HepG2 (cell line): ENCODE data around the gene SERTAD1. TPM values are rescaled to one million over a fixed set of nuclear protein-coding genes. Genes with fewer than 3 reads are reported as not detected.
A peak's percentile ranks its signal among the peaks of the same experiment; 100 is the strongest.

Experiments used
- HDAC6 ChIP-seq: fragments of 200-600 bp; sonication (generic); IDR thresholded peaks from 2 replicates; pipeline ENCODE4 v1.7.0; 2017; ENCODE audit warnings: mild to moderate bottlenecking, antibody characterized with exemption, low read length, low read depth
- NFKBIZ ChIP-seq: IDR thresholded peaks from 2 replicates; pipeline ENCODE4 v1.6.1; 2018; ENCODE audit warnings: missing genetic modification reagents, missing compliant biosample characterization
- ZNF230 ChIP-seq: sonication (generic); formaldehyde crosslinking; IDR thresholded peaks from 2 replicates; pipeline ENCODE4 v1.4.0; 2020; ENCODE audit warnings: mild to moderate bottlenecking, missing genetic modification reagents
- ZNF792 ChIP-seq: IDR thresholded peaks from 2 replicates; pipeline ENCODE4 v1.6.1; 2016
- polyA plus RNA-seq, 8 experiments: library from polyadenylated mRNA; depleted of rRNA in 3 of 8; stranded (reverse) in 7 of 8; unstranded in 1 of 8; fragments of >200 nt; fragmentation: Illumina TruSeq in 4 of 8; extraction: Trizol in 4 of 8; gene quantifications; 2 replicates each; pipeline versions ENCODE4 v1.2.1 to v1.2.3, GENCODE V29; 2011 to 2016; ENCODE audit warnings: low read depth in 4 of 8, missing spikeins in 1 of 8, mixed read lengths in 1 of 8; ENCODE audit not compliant: insufficient read depth in 1 of 8
- total RNA-seq, 5 experiments: library from RNA; depleted of rRNA; stranded (reverse); fragments of >200 nt; fragmentation: Illumina TruSeq; extraction: Trizol; gene quantifications; 2 replicates each; pipeline ENCODE4 v1.2.3, GENCODE V29; 2016; ENCODE audit warnings: low read depth in 1 of 5
- TF ChIP-seq, protein P1 (sequence below): IDR thresholded peaks from 2 replicates; pipeline ENCODE4 v1.6.1; 2016; ENCODE audit warnings: low read depth, borderline replicate concordance
- TF ChIP-seq, protein P2 (sequence below): sonication (generic); formaldehyde crosslinking; IDR thresholded peaks from 2 replicates; pipeline ENCODE4; 2020; ENCODE audit warnings: missing genetic modification reagents, mild to moderate bottlenecking, borderline replicate concordance
- TF ChIP-seq, protein P3 (sequence below): sonication (generic); formaldehyde crosslinking; IDR thresholded peaks from 2 replicates; pipeline ENCODE4 v1.4.0; 2020; ENCODE audit warnings: missing genetic modification reagents
- TF ChIP-seq, protein P4 (sequence below): sonication (generic); formaldehyde crosslinking; IDR thresholded peaks from 2 replicates; pipeline ENCODE4 v1.9.0; 2021; ENCODE audit warnings: missing genetic modification reagents, mild to moderate bottlenecking, borderline replicate concordance
- TF ChIP-seq, protein P5 (sequence below): sonication (generic); formaldehyde crosslinking; IDR thresholded peaks from 2 replicates; pipeline ENCODE4 v1.9.0; 2022; ENCODE audit warnings: missing genetic modification reagents, mild to moderate bottlenecking, borderline replicate concordance
- TF ChIP-seq, protein P6 (sequence below): sonication (generic); formaldehyde crosslinking; IDR thresholded peaks from 2 replicates; pipeline ENCODE4 v1.4.0; 2020; ENCODE audit warnings: missing genetic modification reagents, borderline replicate concordance
- TF ChIP-seq, protein P7 (sequence below): sonication (generic); formaldehyde crosslinking; IDR thresholded peaks from 2 replicates; pipeline ENCODE4 v1.4.0; 2020; ENCODE audit warnings: missing genetic modification reagents

The SERTAD1 gene
- total and polyA plus RNA-seq, 2 of the 13 experiments (the other 11 are each of a cell fraction or from before 2014, with no cell fraction given) = 4.3 to 4.5 TPM

DNA sequence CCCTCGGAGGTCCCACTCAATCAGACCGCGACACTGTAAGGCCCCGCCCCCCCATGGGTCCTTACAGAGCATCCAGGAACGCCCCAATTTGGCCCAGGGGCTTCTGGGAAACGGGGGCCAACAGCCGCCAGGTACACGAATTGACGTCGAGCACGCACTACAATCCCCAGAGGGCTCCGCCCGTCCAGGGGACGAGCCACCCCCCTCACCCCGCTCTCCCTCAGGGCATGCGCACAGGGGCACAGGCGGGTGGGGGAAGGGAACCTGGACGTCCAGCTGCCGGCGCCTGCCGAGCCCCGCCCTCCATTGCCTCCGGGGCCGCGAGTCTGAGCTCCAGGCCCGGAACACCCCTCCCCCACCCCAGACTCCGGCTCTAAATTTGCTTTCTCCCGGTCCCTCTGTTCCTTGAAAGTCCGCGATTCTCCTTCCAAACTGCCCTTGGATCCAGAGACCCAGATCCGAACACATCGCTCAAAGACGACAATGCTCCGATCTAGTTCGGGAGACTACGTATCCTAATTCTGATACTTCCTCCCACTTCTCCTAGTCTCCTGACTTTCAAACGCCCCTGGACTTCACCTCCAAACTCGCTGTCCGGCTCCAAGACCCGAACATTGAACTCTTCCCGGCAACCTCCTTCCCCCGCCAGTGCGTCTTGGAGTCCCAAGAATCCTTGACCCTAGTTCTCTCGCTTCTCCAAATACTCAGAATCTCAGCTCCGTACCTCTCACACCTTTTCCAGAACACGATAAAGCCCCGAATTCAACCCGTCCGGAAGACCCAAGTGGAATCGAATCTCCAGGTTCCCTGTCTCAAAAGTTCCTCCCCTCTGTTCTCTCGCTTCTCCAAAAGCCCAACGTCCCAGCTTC, 17.6 kb upstream of the SERTAD1 start (continued):
- TF ChIP-seq HDAC6 = no peak
- 0 out of 2 replicates have a peak, but pooled peaks have one; percentile 37 for TF ChIP-seq ZNF792
- TF ChIP-seq, protein P1, sequence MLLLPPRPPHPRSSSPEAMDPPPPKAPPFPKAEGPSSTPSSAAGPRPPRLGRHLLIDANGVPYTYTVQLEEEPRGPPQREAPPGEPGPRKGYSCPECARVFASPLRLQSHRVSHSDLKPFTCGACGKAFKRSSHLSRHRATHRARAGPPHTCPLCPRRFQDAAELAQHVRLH = no peak
- 0 out of 2 replicates have a peak, but pooled peaks have one; percentile 33 for TF ChIP-seq NFKBIZ (CRISPR knock-in tag)
- TF ChIP-seq, protein P2, sequence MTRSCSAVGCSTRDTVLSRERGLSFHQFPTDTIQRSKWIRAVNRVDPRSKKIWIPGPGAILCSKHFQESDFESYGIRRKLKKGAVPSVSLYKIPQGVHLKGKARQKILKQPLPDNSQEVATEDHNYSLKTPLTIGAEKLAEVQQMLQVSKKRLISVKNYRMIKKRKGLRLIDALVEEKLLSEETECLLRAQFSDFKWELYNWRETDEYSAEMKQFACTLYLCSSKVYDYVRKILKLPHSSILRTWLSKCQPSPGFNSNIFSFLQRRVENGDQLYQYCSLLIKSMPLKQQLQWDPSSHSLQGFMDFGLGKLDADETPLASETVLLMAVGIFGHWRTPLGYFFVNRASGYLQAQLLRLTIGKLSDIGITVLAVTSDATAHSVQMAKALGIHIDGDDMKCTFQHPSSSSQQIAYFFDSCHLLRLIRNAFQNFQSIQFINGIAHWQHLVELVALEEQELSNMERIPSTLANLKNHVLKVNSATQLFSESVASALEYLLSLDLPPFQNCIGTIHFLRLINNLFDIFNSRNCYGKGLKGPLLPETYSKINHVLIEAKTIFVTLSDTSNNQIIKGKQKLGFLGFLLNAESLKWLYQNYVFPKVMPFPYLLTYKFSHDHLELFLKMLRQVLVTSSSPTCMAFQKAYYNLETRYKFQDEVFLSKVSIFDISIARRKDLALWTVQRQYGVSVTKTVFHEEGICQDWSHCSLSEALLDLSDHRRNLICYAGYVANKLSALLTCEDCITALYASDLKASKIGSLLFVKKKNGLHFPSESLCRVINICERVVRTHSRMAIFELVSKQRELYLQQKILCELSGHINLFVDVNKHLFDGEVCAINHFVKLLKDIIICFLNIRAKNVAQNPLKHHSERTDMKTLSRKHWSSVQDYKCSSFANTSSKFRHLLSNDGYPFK = peak; percentile 44; the same call in 1 of the 2 replicates
- TF ChIP-seq, protein P3, sequence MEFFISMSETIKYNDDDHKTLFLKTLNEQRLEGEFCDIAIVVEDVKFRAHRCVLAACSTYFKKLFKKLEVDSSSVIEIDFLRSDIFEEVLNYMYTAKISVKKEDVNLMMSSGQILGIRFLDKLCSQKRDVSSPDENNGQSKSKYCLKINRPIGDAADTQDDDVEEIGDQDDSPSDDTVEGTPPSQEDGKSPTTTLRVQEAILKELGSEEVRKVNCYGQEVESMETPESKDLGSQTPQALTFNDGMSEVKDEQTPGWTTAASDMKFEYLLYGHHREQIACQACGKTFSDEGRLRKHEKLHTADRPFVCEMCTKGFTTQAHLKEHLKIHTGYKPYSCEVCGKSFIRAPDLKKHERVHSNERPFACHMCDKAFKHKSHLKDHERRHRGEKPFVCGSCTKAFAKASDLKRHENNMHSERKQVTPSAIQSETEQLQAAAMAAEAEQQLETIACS (CRISPR knock-in tag) = no peak
- TF ChIP-seq ZNF230 (CRISPR knock-in tag) = no peak
- TF ChIP-seq, protein P4, sequence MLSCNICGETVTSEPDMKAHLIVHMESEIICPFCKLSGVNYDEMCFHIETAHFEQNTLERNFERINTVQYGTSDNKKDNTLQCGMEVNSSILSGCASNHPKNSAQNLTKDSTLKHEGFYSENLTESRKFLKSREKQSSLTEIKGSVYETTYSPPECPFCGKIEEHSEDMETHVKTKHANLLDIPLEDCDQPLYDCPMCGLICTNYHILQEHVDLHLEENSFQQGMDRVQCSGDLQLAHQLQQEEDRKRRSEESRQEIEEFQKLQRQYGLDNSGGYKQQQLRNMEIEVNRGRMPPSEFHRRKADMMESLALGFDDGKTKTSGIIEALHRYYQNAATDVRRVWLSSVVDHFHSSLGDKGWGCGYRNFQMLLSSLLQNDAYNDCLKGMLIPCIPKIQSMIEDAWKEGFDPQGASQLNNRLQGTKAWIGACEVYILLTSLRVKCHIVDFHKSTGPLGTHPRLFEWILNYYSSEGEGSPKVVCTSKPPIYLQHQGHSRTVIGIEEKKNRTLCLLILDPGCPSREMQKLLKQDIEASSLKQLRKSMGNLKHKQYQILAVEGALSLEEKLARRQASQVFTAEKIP (CRISPR knock-in tag) = no peak
- TF ChIP-seq, protein P5, sequence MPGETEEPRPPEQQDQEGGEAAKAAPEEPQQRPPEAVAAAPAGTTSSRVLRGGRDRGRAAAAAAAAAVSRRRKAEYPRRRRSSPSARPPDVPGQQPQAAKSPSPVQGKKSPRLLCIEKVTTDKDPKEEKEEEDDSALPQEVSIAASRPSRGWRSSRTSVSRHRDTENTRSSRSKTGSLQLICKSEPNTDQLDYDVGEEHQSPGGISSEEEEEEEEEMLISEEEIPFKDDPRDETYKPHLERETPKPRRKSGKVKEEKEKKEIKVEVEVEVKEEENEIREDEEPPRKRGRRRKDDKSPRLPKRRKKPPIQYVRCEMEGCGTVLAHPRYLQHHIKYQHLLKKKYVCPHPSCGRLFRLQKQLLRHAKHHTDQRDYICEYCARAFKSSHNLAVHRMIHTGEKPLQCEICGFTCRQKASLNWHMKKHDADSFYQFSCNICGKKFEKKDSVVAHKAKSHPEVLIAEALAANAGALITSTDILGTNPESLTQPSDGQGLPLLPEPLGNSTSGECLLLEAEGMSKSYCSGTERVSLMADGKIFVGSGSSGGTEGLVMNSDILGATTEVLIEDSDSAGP (CRISPR knock-in tag) = no peak
- TF ChIP-seq, protein P6, sequence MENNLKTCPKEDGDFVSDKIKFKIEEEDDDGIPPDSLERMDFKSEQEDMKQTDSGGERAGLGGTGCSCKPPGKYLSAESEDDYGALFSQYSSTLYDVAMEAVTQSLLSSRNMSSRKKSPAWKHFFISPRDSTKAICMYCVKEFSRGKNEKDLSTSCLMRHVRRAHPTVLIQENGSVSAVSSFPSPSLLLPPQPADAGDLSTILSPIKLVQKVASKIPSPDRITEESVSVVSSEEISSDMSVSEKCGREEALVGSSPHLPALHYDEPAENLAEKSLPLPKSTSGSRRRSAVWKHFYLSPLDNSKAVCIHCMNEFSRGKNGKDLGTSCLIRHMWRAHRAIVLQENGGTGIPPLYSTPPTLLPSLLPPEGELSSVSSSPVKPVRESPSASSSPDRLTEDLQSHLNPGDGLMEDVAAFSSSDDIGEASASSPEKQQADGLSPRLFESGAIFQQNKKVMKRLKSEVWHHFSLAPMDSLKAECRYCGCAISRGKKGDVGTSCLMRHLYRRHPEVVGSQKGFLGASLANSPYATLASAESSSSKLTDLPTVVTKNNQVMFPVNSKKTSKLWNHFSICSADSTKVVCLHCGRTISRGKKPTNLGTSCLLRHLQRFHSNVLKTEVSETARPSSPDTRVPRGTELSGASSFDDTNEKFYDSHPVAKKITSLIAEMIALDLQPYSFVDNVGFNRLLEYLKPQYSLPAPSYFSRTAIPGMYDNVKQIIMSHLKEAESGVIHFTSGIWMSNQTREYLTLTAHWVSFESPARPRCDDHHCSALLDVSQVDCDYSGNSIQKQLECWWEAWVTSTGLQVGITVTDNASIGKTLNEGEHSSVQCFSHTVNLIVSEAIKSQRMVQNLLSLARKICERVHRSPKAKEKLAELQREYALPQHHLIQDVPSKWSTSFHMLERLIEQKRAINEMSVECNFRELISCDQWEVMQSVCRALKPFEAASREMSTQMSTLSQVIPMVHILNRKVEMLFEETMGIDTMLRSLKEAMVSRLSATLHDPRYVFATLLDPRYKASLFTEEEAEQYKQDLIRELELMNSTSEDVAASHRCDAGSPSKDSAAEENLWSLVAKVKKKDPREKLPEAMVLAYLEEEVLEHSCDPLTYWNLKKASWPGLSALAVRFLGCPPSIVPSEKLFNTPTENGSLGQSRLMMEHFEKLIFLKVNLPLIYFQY = peak; percentile 67
- TF ChIP-seq, protein P7, sequence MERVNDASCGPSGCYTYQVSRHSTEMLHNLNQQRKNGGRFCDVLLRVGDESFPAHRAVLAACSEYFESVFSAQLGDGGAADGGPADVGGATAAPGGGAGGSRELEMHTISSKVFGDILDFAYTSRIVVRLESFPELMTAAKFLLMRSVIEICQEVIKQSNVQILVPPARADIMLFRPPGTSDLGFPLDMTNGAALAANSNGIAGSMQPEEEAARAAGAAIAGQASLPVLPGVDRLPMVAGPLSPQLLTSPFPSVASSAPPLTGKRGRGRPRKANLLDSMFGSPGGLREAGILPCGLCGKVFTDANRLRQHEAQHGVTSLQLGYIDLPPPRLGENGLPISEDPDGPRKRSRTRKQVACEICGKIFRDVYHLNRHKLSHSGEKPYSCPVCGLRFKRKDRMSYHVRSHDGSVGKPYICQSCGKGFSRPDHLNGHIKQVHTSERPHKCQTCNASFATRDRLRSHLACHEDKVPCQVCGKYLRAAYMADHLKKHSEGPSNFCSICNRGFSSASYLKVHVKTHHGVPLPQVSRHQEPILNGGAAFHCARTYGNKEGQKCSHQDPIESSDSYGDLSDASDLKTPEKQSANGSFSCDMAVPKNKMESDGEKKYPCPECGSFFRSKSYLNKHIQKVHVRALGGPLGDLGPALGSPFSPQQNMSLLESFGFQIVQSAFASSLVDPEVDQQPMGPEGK (CRISPR knock-in tag) = peak; percentile 87
